Uterus (tissue), 4 donors: ENCODE measurements around the gene RAB10. TPM values are rescaled to one million over a fixed set of nuclear protein-coding genes. Genes with fewer than 3 reads are reported as not detected.
"Not testable (repeated sequence)": the region's sequence is repeated elsewhere in the genome, so short reads cannot be mapped to it uniquely, and the experiment has no call there.

Experiments
- DNase-seq, 2 donors: peaks; one replicate each; pipeline ENCODE4 v3.0.0-alpha.2; 2019 to 2020
- H3K27ac ChIP-seq, 2 donors: fragments of 200-600 bp; sonication (generic); 1 replicate in 1 of 2; 2 replicates in 1 of 2; pipeline ENCODE4 v1.5.1; 2016 to 2018
- H3K27me3 ChIP-seq, 2 donors: fragments of 200-600 bp; sonication (generic); one replicate each; pipeline ENCODE4 v1.5.1; 2018 to 2019; ENCODE audit warnings: control low read depth in 1 of 2
- H3K36me3 ChIP-seq, 2 donors: fragments of 200-600 bp; sonication (generic); one replicate each; pipeline ENCODE4 v1.5.1; 2019; ENCODE audit warnings: control low read depth in 1 of 2
- H3K4me1 ChIP-seq, 2 donors: fragments of 200-600 bp; sonication (generic); one replicate each; pipeline ENCODE4 v1.5.1; 2018 to 2019; ENCODE audit warnings: control low read depth in 1 of 2
- H3K4me3 ChIP-seq, 2 donors: fragments of 200-600 bp; sonication (generic); 1 replicate in 1 of 2; 2 replicates in 1 of 2; pipeline ENCODE4 v1.5.1; 2018 to 2019; ENCODE audit warnings: mild to moderate bottlenecking in 1 of 2
- H3K9me3 ChIP-seq, 2 donors: fragments of 200-600 bp; sonication (generic); one replicate each; pipeline ENCODE4 v1.5.1; 2019; ENCODE audit warnings: control low read depth in 1 of 2
- CTCF ChIP-seq, 4 experiments: fragments of 200-600 bp in 2 of 4; fragments of 450-650 bp in 2 of 4; sonication (generic) in 2 of 4; IDR thresholded peaks; one replicate each; pipeline ENCODE4 v1.5.1; 2016 to 2019; ENCODE audit warnings: antibody characterized with exemption in 4 of 4, mild to moderate bottlenecking in 2 of 4, moderate library complexity in 1 of 4
- POLR2A ChIP-seq, 2 donors: fragments of 450-650 bp; IDR thresholded peaks; one replicate each; pipeline ENCODE4 v1.6.1; 2016; ENCODE audit warnings: antibody characterized with exemption in 2 of 2, mild to moderate bottlenecking in 1 of 2, moderate library complexity in 1 of 2
- intact Hi-C: fragments of 100-400 bp; cut with DNase I; formaldehyde crosslinking; loops from one replicate; pipeline ENCODE4 v1.15.1; 2023; ENCODE audit warnings: low total_unique reads
- total RNA-seq, 4 donors: library from RNA; depleted of rRNA in 3 of 4; stranded (reverse); fragments of >200 nt in 3 of 4; gene quantifications; one replicate each; pipeline versions ENCODE4 v1.1.0 to v1.2.4, GENCODE V29; 2014 to 2023
- donor health status: DM: yes; HTN: yes; CAD: no.

Gene RAB10
- total RNA-seq, 4 donors from 2014 or later, result 45.9 to 219 (median 97.1) TPM

DNA sequence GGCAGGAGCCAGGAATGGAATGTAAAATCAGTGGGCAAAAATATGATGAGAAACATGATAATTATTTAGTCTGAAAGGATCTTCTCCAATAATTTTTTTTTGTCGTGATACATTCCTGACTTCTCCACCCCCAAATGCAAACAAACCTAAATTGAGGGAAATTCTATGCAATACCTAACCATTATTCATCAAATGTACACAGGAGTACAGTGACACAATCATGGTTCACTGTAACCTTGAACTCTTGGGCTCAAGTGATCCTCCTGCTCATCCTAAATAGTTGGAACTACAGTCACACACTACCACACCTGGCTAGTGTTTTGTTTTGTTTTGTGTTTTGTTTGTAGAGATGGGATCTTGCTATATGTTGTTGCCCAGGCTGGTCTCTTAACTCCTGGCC, 46.5 kb downstream of the RAB10 start:
- Histone ChIP-seq H3K9me3 (no peaks in the 10 kb centered on the region), H3K27ac (no peak overlapping the region), H3K27me3 (no peaks in the 10 kb centered on the region), H3K36me3 (no peaks in the 10 kb centered on the region), H3K4me1 (no peaks in the 10 kb centered on the region), H3K4me3 (no peak overlapping the region)
- TF ChIP-seq CTCF (IDR thresholded peaks at IDR 0.05) (no peak), POLR2A (IDR thresholded peaks at IDR 0.05) (no peak)
- intact Hi-C loops, result no loop called here
- DNase-seq, result no peak

GRCh38 chr2:26080925-26081324, 47.0 kb downstream of the RAB10 start:
- intact Hi-C loops, H3K4me3 ChIP-seq, H3K9me3 ChIP-seq, DNase-seq, H3K4me1 ChIP-seq, H3K27ac ChIP-seq, H3K27me3 ChIP-seq, H3K36me3 ChIP-seq: not testable (repeated sequence)

DNA sequence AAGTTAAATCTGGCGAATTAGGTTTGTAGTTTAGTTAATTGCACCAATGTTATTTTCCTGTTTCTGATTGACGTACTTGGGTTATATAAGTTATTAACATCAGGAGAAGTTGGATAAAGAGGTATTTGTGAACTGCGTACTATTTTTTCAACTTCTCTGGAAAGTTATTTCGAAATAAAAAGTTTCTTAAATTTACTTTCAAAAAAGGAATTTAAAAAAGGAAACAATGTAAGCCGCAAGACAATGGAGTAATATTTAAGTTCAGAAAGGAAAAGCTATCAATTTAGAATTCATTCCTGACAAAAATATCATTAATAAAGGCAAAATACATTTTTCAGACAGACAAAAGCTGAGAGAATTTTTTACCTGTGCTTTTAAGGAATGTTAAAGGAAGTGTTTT, 47.7 kb downstream of the RAB10 start:
- TF ChIP-seq CTCF (IDR thresholded peaks at IDR 0.05), result no peak
- TF ChIP-seq POLR2A (IDR thresholded peaks at IDR 0.05), result no peak

DNA sequence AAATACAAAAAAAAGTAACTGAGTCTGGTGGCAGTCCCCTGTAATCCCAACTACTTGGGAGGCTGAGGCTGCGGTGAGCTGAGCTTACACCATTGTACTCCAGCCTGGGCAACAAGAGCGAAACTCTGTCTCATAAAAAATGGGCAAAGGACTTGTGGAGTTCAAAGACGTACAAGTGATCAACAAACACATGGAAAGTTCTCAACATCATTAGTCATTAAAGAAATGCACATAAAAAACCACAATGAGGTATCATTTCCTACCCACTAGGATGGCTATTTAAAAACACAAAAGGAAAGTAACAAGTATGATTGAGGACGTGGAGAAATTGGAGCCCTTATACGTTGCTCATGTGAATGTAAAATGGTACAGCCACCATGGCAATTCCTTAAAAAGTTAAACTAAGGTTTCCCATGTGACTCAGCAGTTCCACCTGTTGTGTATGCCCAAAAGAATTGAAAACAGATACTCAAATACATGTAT, 52.3 kb downstream of the RAB10 start:
- no peaks in the 10 kb centered on the region for H3K9me3 ChIP-seq

More for the DNA sequence above, 47.7 kb downstream of the RAB10 start:
- Histone ChIP-seq H3K4me1 (no peaks in the 10 kb centered on the region), H3K4me3 (no peak overlapping the region), H3K27ac (no peak overlapping the region), H3K9me3 (no peaks in the 10 kb centered on the region), H3K36me3 (no peaks in the 10 kb centered on the region), H3K27me3 (no peaks in the 10 kb centered on the region)
- DNase-seq, result no peak
- intact Hi-C loops, result no loop called here

DNA sequence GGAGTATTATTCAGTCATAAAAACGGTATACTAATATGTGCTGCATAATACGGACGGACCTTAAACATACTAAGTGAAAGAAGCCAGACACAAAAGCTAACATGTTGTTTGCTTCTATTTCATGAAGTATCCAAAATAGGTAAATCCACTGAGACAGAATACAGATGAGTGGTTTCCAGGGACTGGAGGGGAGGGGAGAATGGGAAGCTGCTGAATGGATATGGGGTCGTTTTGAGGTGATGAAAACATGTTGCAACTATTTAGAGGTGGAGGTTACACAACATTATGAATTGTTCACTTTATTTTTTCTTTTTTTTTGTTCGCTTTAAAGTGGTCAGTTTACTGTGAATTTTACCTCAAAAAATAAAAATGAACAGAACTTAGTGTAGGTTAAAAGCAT, 52.9 kb downstream of the RAB10 start:
- Histone ChIP-seq H3K36me3 (no peaks in the 10 kb centered on the region), H3K4me3 (no peak overlapping the region), H3K27ac (no peak overlapping the region), H3K4me1 (no peaks in the 10 kb centered on the region), H3K27me3 (no peaks in the 10 kb centered on the region), H3K9me3 (no peaks in the 10 kb centered on the region)
- no peak for TF ChIP-seq POLR2A (IDR thresholded peaks at IDR 0.05)
- TF ChIP-seq CTCF (IDR thresholded peaks at IDR 0.05), result no peak
- no peak for DNase-seq
- intact Hi-C loops, result no loop called here

More for the DNA sequence above, 52.3 kb downstream of the RAB10 start:
- H3K4me3 ChIP-seq, result no peak overlapping the region
- no peak for DNase-seq
- no peaks in the 10 kb centered on the region for H3K4me1 ChIP-seq
- TF ChIP-seq CTCF (IDR thresholded peaks at IDR 0.05), result no peak
- no peak for TF ChIP-seq POLR2A (IDR thresholded peaks at IDR 0.05)
- H3K27me3 ChIP-seq, result no peaks in the 10 kb centered on the region
- intact Hi-C loops, result no loop called here
- H3K27ac ChIP-seq, result no peak overlapping the region
- H3K36me3 ChIP-seq, result no peaks in the 10 kb centered on the region

- Histone ChIP-seq H3K27me3 (no peaks in the 10 kb centered on the region), H3K9me3 (no peaks in the 10 kb centered on the region), H3K4me3 (no peak overlapping the region), H3K27ac (no peak overlapping the region), H3K4me1 (no peaks in the 10 kb centered on the region), H3K36me3 (no peaks in the 10 kb centered on the region)
- intact Hi-C loops, result no loop called here
- DNase-seq, result no peak
- TF ChIP-seq POLR2A (IDR thresholded peaks at IDR 0.05), result no peak
- TF ChIP-seq CTCF (IDR thresholded peaks at IDR 0.05), result peak; percentile 22 to 48 (median 42)
These were observed 54.3 kb downstream of the RAB10 start for GRCh38 chr2:26088038-26088643.

GRCh38 chr2:26088931-26089330, 55.0 kb downstream of the RAB10 start:
- H3K4me1 ChIP-seq, H3K9me3 ChIP-seq, H3K36me3 ChIP-seq, H3K27me3 ChIP-seq, DNase-seq, H3K4me3 ChIP-seq, intact Hi-C loops, H3K27ac ChIP-seq: not testable (repeated sequence)
